ENCODE data around the gene LRRTM4.

DNA sequence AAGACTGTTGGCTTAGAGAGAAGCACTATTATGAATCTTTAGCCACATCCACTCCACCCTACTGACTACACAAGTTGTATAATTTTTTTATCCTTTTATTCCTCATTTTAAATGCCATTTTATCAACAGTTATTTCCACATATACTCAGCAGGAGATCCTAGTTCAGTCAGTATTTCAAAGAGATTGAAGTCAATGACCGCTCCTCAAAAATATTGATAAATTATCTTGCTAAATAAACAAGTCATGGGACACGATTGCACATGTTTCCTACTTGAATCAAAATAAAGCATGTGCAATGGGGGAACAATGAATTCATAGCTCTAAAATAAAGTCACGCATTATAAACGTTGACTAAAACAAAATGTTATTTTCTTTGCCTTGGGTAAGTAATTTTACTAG, 496.5 kb downstream of the LRRTM4 start:
- TF ChIP-seq, protein P1, sequence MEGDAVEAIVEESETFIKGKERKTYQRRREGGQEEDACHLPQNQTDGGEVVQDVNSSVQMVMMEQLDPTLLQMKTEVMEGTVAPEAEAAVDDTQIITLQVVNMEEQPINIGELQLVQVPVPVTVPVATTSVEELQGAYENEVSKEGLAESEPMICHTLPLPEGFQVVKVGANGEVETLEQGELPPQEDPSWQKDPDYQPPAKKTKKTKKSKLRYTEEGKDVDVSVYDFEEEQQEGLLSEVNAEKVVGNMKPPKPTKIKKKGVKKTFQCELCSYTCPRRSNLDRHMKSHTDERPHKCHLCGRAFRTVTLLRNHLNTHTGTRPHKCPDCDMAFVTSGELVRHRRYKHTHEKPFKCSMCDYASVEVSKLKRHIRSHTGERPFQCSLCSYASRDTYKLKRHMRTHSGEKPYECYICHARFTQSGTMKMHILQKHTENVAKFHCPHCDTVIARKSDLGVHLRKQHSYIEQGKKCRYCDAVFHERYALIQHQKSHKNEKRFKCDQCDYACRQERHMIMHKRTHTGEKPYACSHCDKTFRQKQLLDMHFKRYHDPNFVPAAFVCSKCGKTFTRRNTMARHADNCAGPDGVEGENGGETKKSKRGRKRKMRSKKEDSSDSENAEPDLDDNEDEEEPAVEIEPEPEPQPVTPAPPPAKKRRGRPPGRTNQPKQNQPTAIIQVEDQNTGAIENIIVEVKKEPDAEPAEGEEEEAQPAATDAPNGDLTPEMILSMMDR (IDR thresholded peaks at IDR 0.05; ENCODE audit: low read depth, low read length), result no peak
- TF ChIP-seq EZH2phosphoT487 (IDR thresholded peaks at IDR 0.05; ENCODE audit: low read depth), result no peak

Data from OCI-LY3 (cell line).